Glomerular visceral epithelial cell (primary cell): ENCODE results near the gene MYO5C.

Experiments used
- DNase-seq: peaks from one replicate; pipeline ENCODE4 v3.0.0-alpha.2; 2016; ENCODE audit errors: extremely low spot score

Gene MYO5C

DNA sequence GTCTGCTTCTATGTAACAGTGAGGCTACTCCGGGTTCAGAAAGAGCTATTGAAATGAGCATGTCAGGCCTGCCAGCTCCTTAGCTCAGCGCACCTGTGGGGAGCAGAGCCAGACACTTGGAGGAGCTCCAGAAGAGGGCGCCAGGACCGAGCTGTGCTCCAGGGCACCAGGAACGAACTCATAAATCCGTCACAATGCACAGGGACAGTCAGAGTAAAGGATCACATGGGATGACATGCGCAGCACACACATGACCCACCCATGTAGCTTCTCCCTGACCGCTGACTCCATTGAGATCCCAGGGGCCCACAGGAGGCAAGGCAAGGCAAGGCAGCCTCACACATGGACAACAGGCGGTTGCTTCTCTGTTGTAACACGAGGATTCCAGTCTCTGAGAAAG is 78.4 kb downstream of the MYO5C start:
- DNase-seq, result no peak

- no peak for DNase-seq
These were observed 81.1 kb downstream of the MYO5C start for GRCh38 chr15:52214553-52214952.

DNA sequence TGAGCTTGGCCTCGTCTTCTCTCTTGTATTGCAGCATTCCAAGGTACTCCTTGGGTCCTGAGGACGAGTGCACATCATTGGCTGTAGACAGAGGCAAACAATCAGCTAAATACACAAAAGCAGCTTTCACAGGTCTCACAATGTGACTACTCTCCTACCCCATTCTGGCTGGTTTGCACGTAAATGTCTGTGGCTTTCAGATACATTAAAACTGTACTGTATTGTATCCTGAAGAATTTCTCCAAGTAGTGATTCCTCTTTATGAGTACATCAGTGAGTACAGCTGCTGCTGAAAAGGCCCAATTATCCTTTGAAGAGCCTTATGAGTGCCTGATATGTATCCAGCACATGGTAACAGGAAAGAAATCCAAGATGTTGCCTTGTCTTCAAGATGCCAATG is 82.4 kb downstream of the MYO5C start:
- no peak for DNase-seq

GRCh38 chr15:52208306-52208946 is 87.2 kb downstream of the MYO5C start:
- peak; percentile 49 for DNase-seq

- no peak for DNase-seq
These were observed 88.4 kb downstream of the MYO5C start for GRCh38 chr15:52207191-52207590.

- no peak for DNase-seq
These were observed 89.2 kb downstream of the MYO5C start for GRCh38 chr15:52206446-52206845.

GRCh38 chr15:52204657-52205056 is 90.9 kb downstream of the MYO5C start:
- DNase-seq, result no peak

GRCh38 chr15:52200831-52201365 is 94.7 kb downstream of the MYO5C start:
- no peak for DNase-seq

DNA sequence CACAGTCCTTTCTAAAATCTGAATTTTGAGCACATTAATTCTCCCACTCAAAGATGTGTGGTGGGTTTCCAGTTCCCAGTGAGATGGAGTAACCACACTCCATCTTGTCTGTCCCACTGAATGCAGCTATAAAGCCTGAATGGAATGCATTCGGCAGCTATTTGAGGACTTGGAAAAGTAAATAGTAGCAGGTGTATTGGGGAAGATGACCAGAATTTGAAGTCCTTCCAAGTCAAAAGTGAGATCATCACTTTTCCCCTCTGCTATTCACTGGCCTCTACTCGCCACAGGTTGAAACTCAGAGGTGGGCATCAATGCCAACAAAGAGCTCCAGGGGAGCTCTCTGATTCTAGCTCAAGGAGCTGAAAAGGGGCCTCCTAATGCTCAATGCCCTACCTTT is 96.3 kb downstream of the MYO5C start:
- no peak for DNase-seq

DNA sequence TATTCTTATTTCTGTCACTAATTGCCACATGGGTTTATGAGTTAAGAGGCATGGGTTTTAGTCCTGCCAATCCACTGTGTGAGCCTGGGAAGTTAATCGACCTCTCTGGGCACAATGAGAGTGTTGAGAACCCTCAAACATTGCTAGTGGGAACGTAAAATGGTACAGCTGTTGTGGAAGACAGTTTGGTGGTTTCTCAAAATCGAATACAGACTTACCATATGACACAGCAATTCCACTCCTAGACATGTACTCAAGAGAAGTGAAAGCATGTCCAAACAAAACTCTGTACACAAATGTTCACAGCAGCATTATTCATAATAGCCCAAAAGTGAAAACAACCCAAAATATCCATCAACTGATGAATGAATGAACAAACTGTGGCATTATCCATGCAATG is 98.7 kb downstream of the MYO5C start:
- no peak for DNase-seq

GRCh38 chr15:52193791-52194190 is 101.8 kb downstream of the MYO5C start:
- DNase-seq, result no peak

- no peak for DNase-seq
These were observed 102.3 kb downstream of the MYO5C start for GRCh38 chr15:52193321-52193720.

DNA sequence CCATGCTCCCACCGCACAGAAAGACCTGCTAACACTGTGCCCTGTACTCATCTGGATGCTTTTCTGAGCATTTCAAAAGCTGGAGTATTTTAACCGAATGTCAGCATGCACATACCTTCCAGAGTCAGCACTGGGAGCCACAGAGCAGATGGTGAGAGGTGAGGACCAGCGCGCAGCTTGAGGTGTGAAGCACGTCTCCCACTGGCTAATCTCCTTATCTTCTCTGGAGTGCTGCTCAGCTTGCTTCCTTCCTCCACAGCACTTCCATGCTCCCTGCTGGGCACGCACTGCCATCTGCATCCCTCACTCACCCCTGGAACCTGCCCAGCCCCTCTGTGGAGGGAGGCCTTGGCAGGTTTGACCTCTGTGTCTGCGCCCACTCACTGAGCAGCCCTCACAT is 104.4 kb downstream of the MYO5C start, which contains the start of gene GNB5:
Gene GNB5, minus strand, starts transcription at position 186 of the 400 bp plus-strand sequence. CDS start 6,716 bp downstream, outside the sequence.
- no peak for DNase-seq

- no peak for DNase-seq
These were observed 108.7 kb downstream of the MYO5C start for GRCh38 chr15:52186651-52187486.

GRCh38 chr15:52185151-52185561 is 110.4 kb downstream of the MYO5C start:
- no peak for DNase-seq

DNA sequence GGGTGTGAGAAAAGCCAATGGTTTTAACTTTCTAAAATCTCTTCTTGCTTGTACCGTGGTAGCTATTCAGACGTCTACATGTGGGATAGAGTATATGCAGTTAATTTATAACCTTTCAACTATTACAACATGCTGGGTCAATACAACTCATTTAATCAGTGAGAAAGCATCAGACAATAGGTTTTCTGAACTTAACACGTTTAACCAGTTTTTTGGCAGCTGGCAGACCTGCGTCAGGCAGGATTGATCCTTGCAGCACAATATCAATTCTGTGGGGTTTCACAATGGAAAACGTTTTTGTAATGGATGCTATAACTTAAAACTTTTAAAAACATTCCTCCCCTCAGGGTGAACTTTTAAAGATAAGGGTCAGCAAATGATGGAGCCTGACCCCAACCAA is 110.9 kb downstream of the MYO5C start:
- no peak for DNase-seq

GRCh38 chr15:52183562-52184173 is 111.9 kb downstream of the MYO5C start:
- DNase-seq, result peak; percentile 20

GRCh38 chr15:52181938-52182780 is 113.4 kb downstream of the MYO5C start:
- no peak for DNase-seq

- DNase-seq, result no peak
These were observed 114.7 kb downstream of the MYO5C start for GRCh38 chr15:52180851-52181450.

GRCh38 chr15:52180196-52180835 is 115.3 kb downstream of the MYO5C start:
- no peak for DNase-seq
